ENCODE results near the gene SOWAHD.
"Not testable (repeated sequence)": the region's sequence is repeated elsewhere in the genome, so short reads cannot be mapped to it uniquely, and the experiment has no call there.

SOWAHD gene

GRCh38 chrX:119757979-119758730, at the start of gene SOWAHD:
SOWAHD (plus strand) TSS chrX:119758588; CDS start chrX:119758668, 80 bp downstream.
- peak; percentile 39 for DNase-seq

- no peak for DNase-seq
Measured at GRCh38 chrX:119708936-119709335, 49.5 kb upstream of the SOWAHD start.

GRCh38 chrX:119709630-119710029, 48.8 kb upstream of the SOWAHD start:
- no peak for DNase-seq

GRCh38 chrX:119721487-119721886, 36.9 kb upstream of the SOWAHD start:
- no peak for DNase-seq

- DNase-seq = no peak
Measured at GRCh38 chrX:119721926-119722325, 36.5 kb upstream of the SOWAHD start.

GRCh38 chrX:119726900-119727555, 31.4 kb upstream of the SOWAHD start:
- DNase-seq = peak; percentile 29

GRCh38 chrX:119728487-119728886, 29.9 kb upstream of the SOWAHD start:
- no peak for DNase-seq

GRCh38 chrX:119729408-119730201, 28.8 kb upstream of the SOWAHD start:
- DNase-seq = peak; percentile 76

- DNase-seq = no peak
Measured at GRCh38 chrX:119734897-119735339, 23.5 kb upstream of the SOWAHD start.

GRCh38 chrX:119735467-119735866, 22.9 kb upstream of the SOWAHD start:
- DNase-seq = no peak

GRCh38 chrX:119736206-119736764, 22.1 kb upstream of the SOWAHD start:
- DNase-seq = no peak

GRCh38 chrX:119738742-119739141, 19.6 kb upstream of the SOWAHD start:
- DNase-seq = no peak

GRCh38 chrX:119745283-119745848, 13.0 kb upstream of the SOWAHD start:
- no peak for DNase-seq

- not testable (repeated sequence) for DNase-seq
Measured at GRCh38 chrX:119750131-119750530, 8.3 kb upstream of the SOWAHD start.

- not testable (repeated sequence) for DNase-seq
Measured at GRCh38 chrX:119750751-119751150, 7.6 kb upstream of the SOWAHD start.

GRCh38 chrX:119753001-119753400, 5.4 kb upstream of the SOWAHD start:
- DNase-seq = no peak

- DNase-seq = peak; percentile 86
Measured at GRCh38 chrX:119753639-119754257, 4.6 kb upstream of the SOWAHD start.

GRCh38 chrX:119755981-119756533, 2.3 kb upstream of the SOWAHD start:
- peak; percentile 62 for DNase-seq

- DNase-seq = no peak
Measured at GRCh38 chrX:119756926-119757635, 1.3 kb upstream of the SOWAHD start.

- no peak for DNase-seq
Measured at GRCh38 chrX:119757646-119757978, 776 bp upstream of the SOWAHD start.

GRCh38 chrX:119758731-119759247, 401 bp downstream of the SOWAHD start:
- peak; percentile 33 for DNase-seq

Data from CD4-positive, alpha-beta T cell treated with Interleukin-21 for 1 hour (primary cell).